Daoy (cell line): ENCODE data around the gene ATP8A2. TPM values are rescaled to one million over a fixed set of nuclear protein-coding genes. Genes with fewer than 3 reads are reported as not detected.
A peak's percentile ranks its signal among the peaks of the same experiment; 100 is the strongest.
"Not testable (repeated sequence)": the region's sequence is repeated elsewhere in the genome, so short reads cannot be mapped to it uniquely, and the experiment has no call there.

Experiments
- DNase-seq: peaks from one replicate; pipeline ENCODE4 v3.0.0-alpha.2; 2015; ENCODE audit warnings: low read depth
- total RNA-seq: library from RNA; depleted of rRNA; stranded (reverse); fragments of >200 nt; shearing (Covaris generic); gene quantifications from 2 replicates; pipeline ENCODE4 v1.2.3, GENCODE V29; 2014

ATP8A2 gene
- total RNA-seq, 1 experiment from 2014 or later: 2.7 TPM

- no peak for DNase-seq
These were observed 394.8 kb downstream of the ATP8A2 start for GRCh38 chr13:25766576-25766975.

GRCh38 chr13:25766991-25767390, 395.2 kb downstream of the ATP8A2 start:
- DNase-seq: no peak

GRCh38 chr13:25768376-25768775, 396.6 kb downstream of the ATP8A2 start:
- DNase-seq: no peak

- DNase-seq: no peak
These were observed 397.1 kb downstream of the ATP8A2 start for GRCh38 chr13:25768838-25769237.

GRCh38 chr13:25770601-25771000, 398.8 kb downstream of the ATP8A2 start:
- DNase-seq: no peak

GRCh38 chr13:25771202-25771601, 399.4 kb downstream of the ATP8A2 start:
- DNase-seq: peak; percentile 21

- DNase-seq: peak; percentile 72
These were observed 400.1 kb downstream of the ATP8A2 start for GRCh38 chr13:25771641-25772478.

GRCh38 chr13:25772534-25772933, 400.8 kb downstream of the ATP8A2 start:
- not testable (repeated sequence) for DNase-seq

GRCh38 chr13:25774056-25774455, 402.3 kb downstream of the ATP8A2 start:
- DNase-seq: not testable (repeated sequence)

- no peak for DNase-seq
These were observed 403.5 kb downstream of the ATP8A2 start for GRCh38 chr13:25775275-25775674.

- DNase-seq: no peak
These were observed 404.2 kb downstream of the ATP8A2 start for GRCh38 chr13:25775986-25776385.

- no peak for DNase-seq
These were observed 404.9 kb downstream of the ATP8A2 start for GRCh38 chr13:25776722-25777121.

- DNase-seq: no peak
These were observed 405.7 kb downstream of the ATP8A2 start for GRCh38 chr13:25777509-25777908.

GRCh38 chr13:25778365-25778764, 406.6 kb downstream of the ATP8A2 start:
- no peak for DNase-seq

GRCh38 chr13:25778808-25779305, 407.1 kb downstream of the ATP8A2 start:
- no peak for DNase-seq

- DNase-seq: no peak
These were observed 411.3 kb downstream of the ATP8A2 start for GRCh38 chr13:25783076-25783475.

GRCh38 chr13:25783601-25784024, 411.8 kb downstream of the ATP8A2 start:
- DNase-seq: no peak

- no peak for DNase-seq
These were observed 412.3 kb downstream of the ATP8A2 start for GRCh38 chr13:25784119-25784518.

GRCh38 chr13:25790137-25790536, 418.4 kb downstream of the ATP8A2 start:
- DNase-seq: not testable (repeated sequence)

- no peak for DNase-seq
These were observed 423.5 kb downstream of the ATP8A2 start for GRCh38 chr13:25795277-25795676.

GRCh38 chr13:25796474-25796873, 424.7 kb downstream of the ATP8A2 start:
- no peak for DNase-seq

GRCh38 chr13:25798998-25799397, 427.2 kb downstream of the ATP8A2 start:
- DNase-seq: no peak

- DNase-seq: no peak
These were observed 428.7 kb downstream of the ATP8A2 start for GRCh38 chr13:25800523-25800922.
